Gastrocnemius medialis (tissue), 4 donors: ENCODE measurements around the gene YOD1. TPM values are rescaled to one million over a fixed set of nuclear protein-coding genes. Genes with fewer than 3 reads are reported as not detected.

ENCODE experiments used
- ATAC-seq, 2 donors: fragments of 150-250 bp; one replicate each; pipeline ENCODE4 v1.9.1; 2016
- DNase-seq, 2 donors: peaks; one replicate each; pipeline ENCODE4 v3.0.0-alpha.2; 2019
- H3K27ac ChIP-seq, 4 donors: fragments of 200-600 bp; sonication (generic); 1 replicate in 1 of 4; 2 replicates in 3 of 4; pipeline ENCODE4 v1.5.1; 2016 to 2018; ENCODE audit warnings: mild to moderate bottlenecking in 2 of 4, moderate library complexity in 1 of 4
- H3K27me3 ChIP-seq, 3 donors: fragments of 200-600 bp; sonication (generic) in 2 of 3; 1 replicate in 1 of 3; 2 replicates in 2 of 3; pipeline versions ENCODE4 v1.5.1 to v1.6.0; 2016 to 2019; ENCODE audit warnings: mild to moderate bottlenecking in 1 of 3, moderate library complexity in 1 of 3
- H3K36me3 ChIP-seq, 2 donors: fragments of 200-600 bp; sonication (generic) in 1 of 2; one replicate each; pipeline ENCODE4 v1.5.1; 2017 to 2018
- H3K4me1 ChIP-seq, 2 donors: fragments of 200-600 bp; sonication (generic) in 1 of 2; one replicate each; pipeline ENCODE4 v1.5.1; 2016 to 2017; ENCODE audit warnings: mild to moderate bottlenecking in 2 of 2
- H3K4me3 ChIP-seq, 4 donors: fragments of 200-600 bp; sonication (generic) in 3 of 4; 1 replicate in 1 of 4; 2 replicates in 3 of 4; pipeline ENCODE4 v1.5.1; 2016 to 2019; ENCODE audit warnings: mild to moderate bottlenecking in 2 of 4
- H3K9me3 ChIP-seq, 3 donors: fragments of 200-600 bp; sonication (generic) in 2 of 3; 1 replicate in 1 of 3; 2 replicates in 2 of 3; pipeline ENCODE4 v1.5.1; 2016 to 2019
- CTCF ChIP-seq, 5 experiments: fragments of 450-650 bp in 3 of 5; fragments of 200-600 bp in 2 of 5; sonication (generic) in 2 of 5; IDR thresholded peaks in 4 of 5; conservative IDR thresholded peaks in 1 of 5; 1 replicate in 4 of 5; 2 replicates in 1 of 5; pipeline ENCODE4 v1.5.1; 2016 to 2019; ENCODE audit warnings: antibody characterized with exemption in 5 of 5, mild to moderate bottlenecking in 3 of 5, moderate library complexity in 3 of 5
- POLR2A ChIP-seq, 2 donors: fragments of 450-650 bp; IDR thresholded peaks; one replicate each; pipeline ENCODE4 v1.6.1; 2017; ENCODE audit warnings: antibody characterized with exemption in 2 of 2, mild to moderate bottlenecking in 2 of 2, moderate library complexity in 2 of 2
- in situ Hi-C, 4 donors: fragments of 200-750 bp; cut with MboI; loops; one replicate each; pipeline versions ENCODE4 v1.15.0 to v1.8.0; 2017; ENCODE audit warnings: low sequenced_read_pairs in 4 of 4
- intact Hi-C: fragments of 100-400 bp; cut with DNase I; formaldehyde crosslinking; loops from one replicate; pipeline ENCODE4 v1.15.1; 2023; ENCODE audit warnings: low total_unique reads
- total RNA-seq, 4 donors: library from RNA; depleted of rRNA; stranded (reverse); fragments of >200 nt; gene quantifications; one replicate each; pipeline versions ENCODE4 v1.1.0 to v1.2.3, GENCODE V29; 2016

Gene YOD1
- total RNA-seq, 4 donors from 2014 or later: 3.0 to 6.7 (median 6.2) TPM

DNA sequence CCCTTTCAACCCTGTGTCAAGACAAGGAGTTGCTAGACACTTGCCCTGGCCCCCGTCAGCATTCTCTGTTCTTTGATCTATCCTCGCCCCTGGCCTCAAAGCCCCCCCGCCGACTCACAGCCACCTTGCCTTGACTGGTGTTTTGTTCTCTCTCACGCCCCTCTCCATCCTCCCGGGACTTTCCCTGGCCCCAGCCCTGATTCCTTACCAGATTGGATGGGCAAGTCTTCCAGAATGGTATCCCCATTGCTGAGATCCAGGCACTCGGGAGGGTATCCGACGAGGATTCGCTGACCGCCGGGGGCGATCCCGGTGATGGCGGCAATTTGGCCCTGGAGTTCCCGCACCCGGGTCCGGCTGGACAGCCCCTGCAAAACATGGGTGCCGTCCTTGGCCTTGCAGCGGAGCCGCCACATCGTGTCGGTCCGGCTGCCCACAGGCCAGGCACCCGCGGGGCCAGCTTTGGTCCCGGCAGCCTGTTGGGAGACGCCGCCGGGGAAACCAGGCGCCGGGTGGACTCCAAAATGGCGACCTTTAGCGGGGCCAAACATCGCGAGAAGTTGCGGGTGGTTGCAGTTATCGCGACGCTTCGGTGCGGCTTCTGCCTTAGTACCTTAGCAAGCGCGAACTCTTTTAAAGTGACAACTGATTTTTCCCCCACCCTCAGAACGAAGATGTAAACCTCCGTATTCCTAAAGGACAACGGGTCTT is 373 bp downstream of the YOD1 start:
- Histone ChIP-seq H3K4me3 (peak overlapping the region; percentile 77 to 95 (median 90)), H3K36me3 (peaks cover 0 to 17% of the 10 kb centered on the region in 2 donors), H3K27me3 (no peaks in the 10 kb centered on the region), H3K4me1 (peaks cover 43 to 51% of the 10 kb centered on the region in 2 donors), H3K9me3 (no peaks in the 10 kb centered on the region), H3K27ac (peak overlapping the region; percentile 93 to 95 (median 94))
- in situ Hi-C loops: loop anchor here in 2 of 4 donors (25.0 kb wide), 2 partner anchors 413 to 737 kb away; partner anchors contain the start of gene DYRK3 (in 1 of the 2)
- ATAC-seq (peak; percentile 56 to 59), DNase-seq (peak; percentile 79 to 88)
- intact Hi-C loops: loop anchor here (1.0 to 10.0 kb wide), 5 partner anchors 27 to 546 kb away; partner anchors contain the start of genes CD55 and RASSF5
- TF ChIP-seq CTCF (IDR thresholded peaks at IDR 0.05 in 4 of 5, conservative IDR thresholded peaks at IDR 0.05 in 1 of 5) (no peak), POLR2A (IDR thresholded peaks at IDR 0.05) (peak; percentile 39 to 44)

DNA sequence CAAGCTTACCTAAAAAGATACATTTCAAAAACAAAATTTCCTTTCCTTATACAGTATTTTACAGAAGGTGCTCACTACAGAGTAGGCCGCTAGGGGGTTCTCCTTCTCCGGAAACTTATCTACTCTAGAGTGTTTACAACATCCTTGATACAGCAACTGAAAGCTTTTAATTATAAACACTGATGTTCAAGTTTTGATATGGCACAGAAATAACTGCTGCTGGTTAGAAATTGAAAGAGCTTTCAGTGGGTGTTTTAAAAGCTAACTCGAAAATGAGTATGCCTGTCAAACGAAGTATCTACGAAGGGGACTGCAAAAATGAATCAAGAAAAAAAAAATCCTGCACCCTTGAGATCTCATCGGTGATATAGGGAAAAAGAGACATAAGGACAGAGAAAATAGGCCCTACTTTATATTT is 1.0 kb downstream of the YOD1 start:
- peak overlapping the region; percentile 77 to 95 (median 90) for H3K4me3 ChIP-seq
- intact Hi-C loops: loop anchor here (1.0 to 10.0 kb wide), 5 partner anchors 27 to 545 kb away; partner anchors contain the start of genes CD55 and RASSF5
- H3K9me3 ChIP-seq: no peaks in the 10 kb centered on the region
- H3K27ac ChIP-seq: peak overlapping the region; percentile 93 to 95 (median 94)
- no peaks in the 10 kb centered on the region for H3K27me3 ChIP-seq
- TF ChIP-seq POLR2A (IDR thresholded peaks at IDR 0.05): no peak
- TF ChIP-seq CTCF (IDR thresholded peaks at IDR 0.05 in 4 of 5, conservative IDR thresholded peaks at IDR 0.05 in 1 of 5): peak; percentile 71 to 86 (median 81)
- H3K4me1 ChIP-seq: peaks cover 41 to 51% of the 10 kb centered on the region in 2 donors
- ATAC-seq: peak; percentile 21 to 45
- in situ Hi-C loops: loop anchor here in 2 of 4 donors (25.0 kb wide), 2 partner anchors 413 to 737 kb away; partner anchors contain the start of gene DYRK3 (in 1 of the 2)
- H3K36me3 ChIP-seq: peaks cover 0 to 17% of the 10 kb centered on the region in 2 donors
- DNase-seq: peak in 1 of 2 donors; percentile 28

DNA sequence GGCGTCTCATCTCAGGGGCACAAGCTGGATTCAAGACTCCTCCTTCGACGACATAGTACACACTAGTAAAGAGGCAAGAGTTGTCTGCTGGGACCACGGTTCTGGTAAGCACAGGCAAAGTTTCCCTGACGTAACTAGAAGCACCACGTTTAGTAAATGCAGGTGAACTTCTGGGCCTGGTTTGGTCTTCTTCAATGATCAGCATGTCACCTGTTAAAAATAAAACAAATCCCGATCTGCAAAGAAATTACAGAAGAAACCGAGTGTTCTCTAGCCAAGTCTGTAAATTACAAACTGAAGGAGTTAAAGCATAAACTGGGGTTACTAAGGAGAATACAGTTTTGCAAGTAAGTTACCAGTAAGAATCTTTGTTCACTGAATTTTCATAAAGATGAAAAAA is 1.5 kb downstream of the YOD1 start:
- H3K36me3 ChIP-seq: peaks cover 0 to 17% of the 10 kb centered on the region in 2 donors
- peaks cover 38 to 47% of the 10 kb centered on the region in 2 donors for H3K4me1 ChIP-seq
- in situ Hi-C loops (no loop called here), intact Hi-C loops (no loop called here)
- H3K9me3 ChIP-seq: no peaks in the 10 kb centered on the region
- ATAC-seq: no peak
- H3K27me3 ChIP-seq: no peaks in the 10 kb centered on the region
- TF ChIP-seq POLR2A (IDR thresholded peaks at IDR 0.05) (no peak), CTCF (IDR thresholded peaks at IDR 0.05 in 4 of 5, conservative IDR thresholded peaks at IDR 0.05 in 1 of 5) (no peak)
- DNase-seq: no peak
- H3K27ac ChIP-seq: peak overlapping the region; percentile 93 to 95 (median 94)
- peak overlapping the region; percentile 77 to 95 (median 90) for H3K4me3 ChIP-seq

DNA sequence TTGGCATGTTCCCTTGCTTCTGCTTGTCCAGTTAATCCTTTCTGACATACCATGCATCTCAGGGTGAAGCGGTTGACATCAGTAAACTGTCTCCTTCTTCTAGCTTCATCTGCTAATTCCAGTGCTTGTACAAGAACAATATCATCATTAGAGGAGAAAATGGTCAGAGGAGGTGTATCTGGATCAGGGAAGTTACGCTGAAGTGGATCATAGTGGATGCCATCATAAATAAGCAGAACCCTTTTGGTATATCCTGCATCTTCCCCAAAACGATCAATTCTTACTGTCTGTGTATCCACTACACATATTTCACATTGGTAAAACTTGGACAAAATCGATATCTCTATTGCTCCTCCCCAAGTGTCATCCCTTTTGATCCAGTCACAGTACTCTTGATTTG is 2.0 kb downstream of the YOD1 start:
- no peaks in the 10 kb centered on the region for H3K27me3 ChIP-seq
- peaks cover 38 to 42% of the 10 kb centered on the region in 2 donors for H3K4me1 ChIP-seq
- in situ Hi-C loops: no loop called here
- peaks cover 0 to 17% of the 10 kb centered on the region in 2 donors for H3K36me3 ChIP-seq
- no peaks in the 10 kb centered on the region for H3K9me3 ChIP-seq
- TF ChIP-seq CTCF (IDR thresholded peaks at IDR 0.05 in 4 of 5, conservative IDR thresholded peaks at IDR 0.05 in 1 of 5) (no peak), POLR2A (IDR thresholded peaks at IDR 0.05) (no peak)
- intact Hi-C loops: no loop called here
- H3K27ac ChIP-seq: no peak overlapping the region
- DNase-seq (no peak), ATAC-seq (no peak)
- H3K4me3 ChIP-seq: no peak overlapping the region
